ENCODE results near the gene VSNL1. TPM values are rescaled to one million over a fixed set of nuclear protein-coding genes. Genes with fewer than 3 reads are reported as not detected.

Gene VSNL1
- total and polyA plus RNA-seq, 11 donors, result 2.6 to 26.3 (median 19.3) TPM

GRCh38 chr2:17573085-17573803 is 32.7 kb downstream of the VSNL1 start:
- Histone ChIP-seq H3K36me3 (no peaks in the 10 kb centered on the region), H3K4me3 (no peak overlapping the region), H3K4me1 (peaks cover 0 to 3% (median 0%) of the 10 kb centered on the region in 12 donors), H3K9me3 (no peaks in the 10 kb centered on the region), H3K27me3 (no peaks in the 10 kb centered on the region), H3K27ac (no peak overlapping the region)
- no peak for TF ChIP-seq POLR2A (IDR thresholded peaks at IDR 0.05)
- TF ChIP-seq, protein P1, sequence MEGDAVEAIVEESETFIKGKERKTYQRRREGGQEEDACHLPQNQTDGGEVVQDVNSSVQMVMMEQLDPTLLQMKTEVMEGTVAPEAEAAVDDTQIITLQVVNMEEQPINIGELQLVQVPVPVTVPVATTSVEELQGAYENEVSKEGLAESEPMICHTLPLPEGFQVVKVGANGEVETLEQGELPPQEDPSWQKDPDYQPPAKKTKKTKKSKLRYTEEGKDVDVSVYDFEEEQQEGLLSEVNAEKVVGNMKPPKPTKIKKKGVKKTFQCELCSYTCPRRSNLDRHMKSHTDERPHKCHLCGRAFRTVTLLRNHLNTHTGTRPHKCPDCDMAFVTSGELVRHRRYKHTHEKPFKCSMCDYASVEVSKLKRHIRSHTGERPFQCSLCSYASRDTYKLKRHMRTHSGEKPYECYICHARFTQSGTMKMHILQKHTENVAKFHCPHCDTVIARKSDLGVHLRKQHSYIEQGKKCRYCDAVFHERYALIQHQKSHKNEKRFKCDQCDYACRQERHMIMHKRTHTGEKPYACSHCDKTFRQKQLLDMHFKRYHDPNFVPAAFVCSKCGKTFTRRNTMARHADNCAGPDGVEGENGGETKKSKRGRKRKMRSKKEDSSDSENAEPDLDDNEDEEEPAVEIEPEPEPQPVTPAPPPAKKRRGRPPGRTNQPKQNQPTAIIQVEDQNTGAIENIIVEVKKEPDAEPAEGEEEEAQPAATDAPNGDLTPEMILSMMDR (IDR thresholded peaks at IDR 0.05), result peak in 4 of 12 donors; percentile 13 to 35 (median 22)
- intact Hi-C loops (cut with DNase I), result loop anchor here in 2 of 10 donors (5.0 to 10.0 kb wide), 2 partner anchors 268 to 801 kb away; no protein-coding TSS in a partner anchor
- WGBS, 4 donors, result 85 to 90% (median 87%) methylated on average over 3 of the region's 3 CpGs
- DNase-seq (no peak), ATAC-seq (no peak)

- Histone ChIP-seq H3K9me3 (no peaks in the 10 kb centered on the region), H3K4me3 (no peak overlapping the region), H3K27me3 (no peaks in the 10 kb centered on the region), H3K36me3 (no peaks in the 10 kb centered on the region), H3K4me1 (peaks cover 0 to 3% (median 0%) of the 10 kb centered on the region in 12 donors), H3K27ac (no peak overlapping the region)
- DNase-seq (no peak), ATAC-seq (no peak)
- 58 to 73% (median 65%) methylated on average over 3 of the region's 3 CpGs for WGBS, 4 donors
- TF ChIP-seq, protein P1 (IDR thresholded peaks at IDR 0.05), result no peak
- no peak for TF ChIP-seq POLR2A (IDR thresholded peaks at IDR 0.05)
- intact Hi-C loops (cut with DNase I), result loop anchor here in 2 of 10 donors (5.0 to 10.0 kb wide), 2 partner anchors 269 to 801 kb away; no protein-coding TSS in a partner anchor
These were observed 33.3 kb downstream of the VSNL1 start for GRCh38 chr2:17573804-17574175.

DNA sequence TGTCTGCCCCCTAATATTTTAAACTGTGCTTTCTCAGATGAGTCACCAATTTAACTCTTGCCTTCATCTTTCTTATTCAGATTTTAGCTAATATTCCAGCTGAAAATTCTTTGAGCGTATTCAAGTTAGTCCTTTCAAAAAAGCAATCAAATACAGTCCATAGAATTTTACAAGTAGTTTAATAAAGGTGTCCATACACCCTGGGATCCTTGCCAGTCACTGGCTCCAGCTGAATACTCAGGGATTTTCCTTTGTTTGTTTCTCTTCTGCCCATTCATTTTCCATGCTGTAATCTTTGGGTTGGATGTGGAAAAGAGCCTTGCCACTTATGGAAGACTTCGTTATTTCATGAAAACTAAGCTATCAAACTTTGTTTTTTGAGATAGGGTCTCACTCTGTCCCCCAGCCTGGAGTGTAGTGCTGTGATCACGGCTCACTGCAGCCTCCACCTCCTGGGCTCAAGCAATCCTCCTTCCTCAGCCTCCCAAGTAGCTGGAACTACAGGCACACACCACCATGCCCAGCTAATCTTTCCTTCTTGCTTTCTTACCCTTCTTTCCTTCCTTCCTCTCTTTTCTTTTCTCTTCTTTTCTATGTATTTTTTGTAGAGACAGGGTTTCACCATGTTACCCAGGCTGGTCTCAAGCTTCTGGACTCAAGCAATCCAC is 34.0 kb downstream of the VSNL1 start:
- no peaks in the 10 kb centered on the region for H3K36me3 ChIP-seq
- TF ChIP-seq, protein P1 (IDR thresholded peaks at IDR 0.05), result no peak
- no peak for TF ChIP-seq POLR2A (IDR thresholded peaks at IDR 0.05)
- DNase-seq (no peak), ATAC-seq (no peak)
- 82 to 89% (median 85%) methylated on average over 3 of the region's 3 CpGs for WGBS, 4 donors
- no peak overlapping the region for H3K27ac ChIP-seq
- no peaks in the 10 kb centered on the region for H3K9me3 ChIP-seq
- intact Hi-C loops (cut with DNase I), result loop anchor here in 2 of 10 donors (5.0 to 10.0 kb wide), 2 partner anchors 270 to 802 kb away; no protein-coding TSS in a partner anchor
- no peak overlapping the region for H3K4me3 ChIP-seq
- peaks cover 0 to 3% (median 0%) of the 10 kb centered on the region in 12 donors for H3K4me1 ChIP-seq
- H3K27me3 ChIP-seq, result no peaks in the 10 kb centered on the region

DNA sequence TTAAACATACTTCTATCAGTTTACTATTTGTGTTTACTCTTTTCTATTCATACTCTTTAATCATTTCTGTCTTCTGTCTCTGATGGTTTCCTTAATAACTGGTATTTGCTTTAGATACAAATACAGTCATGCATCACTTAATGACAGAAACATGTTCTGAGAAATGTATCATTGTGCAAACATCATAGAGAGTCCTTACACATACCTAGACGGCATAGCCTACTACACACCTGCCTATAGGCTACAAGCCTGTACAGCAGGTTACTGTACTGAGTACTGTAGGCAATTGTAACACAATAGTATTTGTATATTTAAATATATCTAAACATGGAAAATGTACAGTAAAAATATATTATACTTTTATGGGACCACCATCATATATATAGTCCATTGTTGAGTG is 36.3 kb downstream of the VSNL1 start:
- H3K27me3 ChIP-seq, result no peaks in the 10 kb centered on the region
- whole genome bisulfite sequencing, 4 donors, result 88 to 94% (median 93%) methylated on average over 1 of the region's 1 CpG
- H3K27ac ChIP-seq, result no peak overlapping the region
- TF ChIP-seq, protein P1 (IDR thresholded peaks at IDR 0.05), result no peak
- no peak for TF ChIP-seq POLR2A (IDR thresholded peaks at IDR 0.05)
- DNase-seq (no peak), ATAC-seq (no peak)
- H3K9me3 ChIP-seq, result no peaks in the 10 kb centered on the region
- no peaks in the 10 kb centered on the region for H3K36me3 ChIP-seq
- no peak overlapping the region for H3K4me3 ChIP-seq
- intact Hi-C loops (cut with DNase I), result loop anchor here in 1 of 10 donors (10.0 kb wide), 1 partner anchor 272 kb away; no protein-coding TSS in a partner anchor
- H3K4me1 ChIP-seq, result peaks cover 0 to 4% (median 0%) of the 10 kb centered on the region in 12 donors
